ENCODE results near the gene LAG3.
A peak's percentile ranks its signal among the peaks of the same experiment; 100 is the strongest.

The LAG3 gene

GRCh38 chr12:6745741-6746525 is 26.4 kb upstream of the LAG3 start:
- H3K36me3 Mint-ChIP-seq: peaks cover 24% of the 10 kb centered on the region

GRCh38 chr12:6747216-6747615 is 25.1 kb upstream of the LAG3 start:
- DNase-seq (ENCODE audit: low spot score in 2 of 2) (no peak), ATAC-seq (ENCODE audit: low read depth) (no peak)
- Mint-ChIP-seq H3K27ac (peak overlapping the region; percentile 7), H3K4me3 (no peak overlapping the region), H3K27me3 (no peaks in the 10 kb centered on the region), H3K4me1 (peaks cover 19% of the 10 kb centered on the region), H3K9me3 (peaks cover 2% of the 10 kb centered on the region), H3K36me3 (peaks cover 25% of the 10 kb centered on the region)

More at GRCh38 chr12:6745741-6746525, 26.4 kb upstream of the LAG3 start:
- Mint-ChIP-seq H3K27me3 (no peaks in the 10 kb centered on the region), H3K4me1 (peaks cover 15% of the 10 kb centered on the region), H3K4me3 (no peak overlapping the region), H3K27ac (peak overlapping the region; percentile 73), H3K9me3 (peaks cover 2% of the 10 kb centered on the region)
- peak in 1 of 2 donors; percentile 56 for DNase-seq (ENCODE audit: low spot score in 2 of 2)
- ATAC-seq (ENCODE audit: low read depth): peak; percentile 100

- no peak overlapping the region for H3K4me3 Mint-ChIP-seq
- H3K27ac Mint-ChIP-seq: peak overlapping the region; percentile 54
- no peak for DNase-seq (ENCODE audit: low spot score in 2 of 2)
- H3K4me1 Mint-ChIP-seq: peaks cover 22% of the 10 kb centered on the region
- no peak for ATAC-seq (ENCODE audit: low read depth)
- no peaks in the 10 kb centered on the region for H3K9me3 Mint-ChIP-seq
- peaks cover 25% of the 10 kb centered on the region for H3K36me3 Mint-ChIP-seq
- H3K27me3 Mint-ChIP-seq: no peaks in the 10 kb centered on the region
Measured at GRCh38 chr12:6748761-6749160, 23.6 kb upstream of the LAG3 start.

GRCh38 chr12:6750506-6750905 is 21.8 kb upstream of the LAG3 start:
- DNase-seq (ENCODE audit: low spot score in 2 of 2) (no peak), ATAC-seq (ENCODE audit: low read depth) (no peak)
- Mint-ChIP-seq H3K36me3 (peaks cover 23% of the 10 kb centered on the region), H3K27me3 (no peaks in the 10 kb centered on the region), H3K4me3 (no peak overlapping the region), H3K4me1 (peaks cover 15% of the 10 kb centered on the region), H3K9me3 (no peaks in the 10 kb centered on the region), H3K27ac (no peak overlapping the region)

- H3K4me1 Mint-ChIP-seq: peaks cover 10% of the 10 kb centered on the region
- DNase-seq (ENCODE audit: low spot score in 2 of 2): no peak
- peak overlapping the region; percentile 96 for H3K27ac Mint-ChIP-seq
- ATAC-seq (ENCODE audit: low read depth): no peak
- H3K36me3 Mint-ChIP-seq: peaks cover 23% of the 10 kb centered on the region
- no peaks in the 10 kb centered on the region for H3K9me3 Mint-ChIP-seq
- H3K27me3 Mint-ChIP-seq: no peaks in the 10 kb centered on the region
- H3K4me3 Mint-ChIP-seq: peak overlapping the region; percentile 95
Measured at GRCh38 chr12:6751767-6752166, 20.6 kb upstream of the LAG3 start.

GRCh38 chr12:6752167-6752920 is 20.0 kb upstream of the LAG3 start:
- DNase-seq (ENCODE audit: low spot score in 2 of 2): no peak
- peak overlapping the region; percentile 96 for H3K27ac Mint-ChIP-seq
- H3K9me3 Mint-ChIP-seq: no peaks in the 10 kb centered on the region
- H3K4me1 Mint-ChIP-seq: peaks cover 14% of the 10 kb centered on the region
- H3K4me3 Mint-ChIP-seq: peak overlapping the region; percentile 95
- H3K27me3 Mint-ChIP-seq: peaks cover 2% of the 10 kb centered on the region
- peaks cover 20% of the 10 kb centered on the region for H3K36me3 Mint-ChIP-seq
- no peak for ATAC-seq (ENCODE audit: low read depth)

GRCh38 chr12:6752921-6753771 is 19.2 kb upstream of the LAG3 start, which contains the start of gene MLF2:
MLF2 (minus strand) TSS chr12:6753141; CDS start chr12:6752334, 807 bp downstream.
- Mint-ChIP-seq H3K4me3 (peak within 1 kb of the TSS; percentile 95), H3K27me3 (peaks cover 2% of the 10 kb centered on the region), H3K36me3 (peaks cover 12% of the 10 kb centered on the region), H3K9me3 (no peaks in the 10 kb centered on the region), H3K27ac (peak within 1 kb of the TSS; percentile 96), H3K4me1 (peaks cover 14% of the 10 kb centered on the region)
- ATAC-seq (ENCODE audit: low read depth) (peak; percentile 86), DNase-seq (ENCODE audit: low spot score in 2 of 2) (peak; percentile 96 to 98)

- Mint-ChIP-seq H3K27ac (peak overlapping the region; percentile 96), H3K27me3 (peaks cover 6% of the 10 kb centered on the region), H3K9me3 (no peaks in the 10 kb centered on the region), H3K4me1 (peaks cover 20% of the 10 kb centered on the region), H3K36me3 (peaks cover 9% of the 10 kb centered on the region), H3K4me3 (peak overlapping the region; percentile 95)
- DNase-seq (ENCODE audit: low spot score in 2 of 2): no peak
- no peak for ATAC-seq (ENCODE audit: low read depth)
Measured at GRCh38 chr12:6753772-6754356, 18.5 kb upstream of the LAG3 start.

GRCh38 chr12:6754411-6754810 is 17.9 kb upstream of the LAG3 start:
- H3K27ac Mint-ChIP-seq: no peak overlapping the region
- DNase-seq (ENCODE audit: low spot score in 2 of 2): no peak
- peaks cover 4% of the 10 kb centered on the region for H3K36me3 Mint-ChIP-seq
- no peak for ATAC-seq (ENCODE audit: low read depth)
- H3K4me3 Mint-ChIP-seq: no peak overlapping the region
- peaks cover 6% of the 10 kb centered on the region for H3K27me3 Mint-ChIP-seq
- H3K4me1 Mint-ChIP-seq: peaks cover 21% of the 10 kb centered on the region
- no peaks in the 10 kb centered on the region for H3K9me3 Mint-ChIP-seq

GRCh38 chr12:6757028-6757690 is 15.2 kb upstream of the LAG3 start:
- Mint-ChIP-seq H3K9me3 (no peaks in the 10 kb centered on the region), H3K36me3 (no peaks in the 10 kb centered on the region), H3K27me3 (peaks cover 7% of the 10 kb centered on the region), H3K4me1 (peaks cover 14% of the 10 kb centered on the region), H3K4me3 (no peak overlapping the region), H3K27ac (no peak overlapping the region)
- no peak for DNase-seq (ENCODE audit: low spot score in 2 of 2)
- no peak for ATAC-seq (ENCODE audit: low read depth)

- peaks cover 10% of the 10 kb centered on the region for H3K27me3 Mint-ChIP-seq
- H3K4me1 Mint-ChIP-seq: peaks cover 11% of the 10 kb centered on the region
- H3K27ac Mint-ChIP-seq: no peak overlapping the region
- DNase-seq (ENCODE audit: low spot score in 2 of 2): no peak
- H3K36me3 Mint-ChIP-seq: peaks cover 2% of the 10 kb centered on the region
- no peaks in the 10 kb centered on the region for H3K9me3 Mint-ChIP-seq
- ATAC-seq (ENCODE audit: low read depth): peak; percentile 16
- no peak overlapping the region for H3K4me3 Mint-ChIP-seq
Measured at GRCh38 chr12:6758506-6759095, 13.7 kb upstream of the LAG3 start.

GRCh38 chr12:6759741-6760140 is 12.6 kb upstream of the LAG3 start:
- peaks cover 2% of the 10 kb centered on the region for H3K36me3 Mint-ChIP-seq
- ATAC-seq (ENCODE audit: low read depth) (no peak), DNase-seq (ENCODE audit: low spot score in 2 of 2) (no peak)
- H3K4me3 Mint-ChIP-seq: no peak overlapping the region
- peaks cover 18% of the 10 kb centered on the region for H3K27me3 Mint-ChIP-seq
- no peaks in the 10 kb centered on the region for H3K9me3 Mint-ChIP-seq
- H3K4me1 Mint-ChIP-seq: peaks cover 19% of the 10 kb centered on the region
- H3K27ac Mint-ChIP-seq: no peak overlapping the region

- H3K9me3 Mint-ChIP-seq: no peaks in the 10 kb centered on the region
- H3K27ac Mint-ChIP-seq: no peak overlapping the region
- H3K36me3 Mint-ChIP-seq: peaks cover 2% of the 10 kb centered on the region
- ATAC-seq (ENCODE audit: low read depth): no peak
- H3K27me3 Mint-ChIP-seq: peaks cover 26% of the 10 kb centered on the region
- H3K4me1 Mint-ChIP-seq: peaks cover 28% of the 10 kb centered on the region
- no peak overlapping the region for H3K4me3 Mint-ChIP-seq
- no peak for DNase-seq (ENCODE audit: low spot score in 2 of 2)
Measured at GRCh38 chr12:6763380-6763779, 8.9 kb upstream of the LAG3 start.
